Stimulated activated CD8-positive, alpha-beta memory T cell treated with anti-CD3 and anti-CD28 coated beads, Interleukin-12 subunit alpha, Interleukin-12 subunit beta, amount 100 ng/mL, for 24 hours (primary cell): ENCODE data around the gene DPP6.

Source experiments
- DNase-seq: peaks from one replicate; pipeline ENCODE4 v3.0.0-alpha.2; 2020; ENCODE audit errors: extremely low read depth

Gene DPP6

DNA sequence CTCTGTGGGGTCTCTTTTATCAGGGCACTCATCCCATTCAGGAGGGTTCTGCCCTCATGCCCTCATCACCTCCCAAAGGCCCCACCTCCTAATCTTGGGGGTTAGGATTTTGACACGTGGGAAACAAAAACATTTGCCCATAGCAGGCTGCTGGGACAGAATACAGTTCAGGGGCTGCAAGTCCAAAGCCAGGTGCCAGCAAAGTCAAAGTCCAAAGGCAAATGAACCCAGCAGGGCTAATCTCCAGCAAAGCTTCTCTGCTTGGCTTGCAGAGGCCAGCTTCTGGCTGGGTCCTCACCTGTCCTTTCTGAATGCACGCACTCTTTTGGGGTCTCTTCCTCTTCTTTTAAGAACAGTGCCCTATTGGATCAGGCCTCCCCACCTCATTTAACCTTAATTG, 359.9 kb downstream of the DPP6 start:
- DNase-seq: no peak

DNA sequence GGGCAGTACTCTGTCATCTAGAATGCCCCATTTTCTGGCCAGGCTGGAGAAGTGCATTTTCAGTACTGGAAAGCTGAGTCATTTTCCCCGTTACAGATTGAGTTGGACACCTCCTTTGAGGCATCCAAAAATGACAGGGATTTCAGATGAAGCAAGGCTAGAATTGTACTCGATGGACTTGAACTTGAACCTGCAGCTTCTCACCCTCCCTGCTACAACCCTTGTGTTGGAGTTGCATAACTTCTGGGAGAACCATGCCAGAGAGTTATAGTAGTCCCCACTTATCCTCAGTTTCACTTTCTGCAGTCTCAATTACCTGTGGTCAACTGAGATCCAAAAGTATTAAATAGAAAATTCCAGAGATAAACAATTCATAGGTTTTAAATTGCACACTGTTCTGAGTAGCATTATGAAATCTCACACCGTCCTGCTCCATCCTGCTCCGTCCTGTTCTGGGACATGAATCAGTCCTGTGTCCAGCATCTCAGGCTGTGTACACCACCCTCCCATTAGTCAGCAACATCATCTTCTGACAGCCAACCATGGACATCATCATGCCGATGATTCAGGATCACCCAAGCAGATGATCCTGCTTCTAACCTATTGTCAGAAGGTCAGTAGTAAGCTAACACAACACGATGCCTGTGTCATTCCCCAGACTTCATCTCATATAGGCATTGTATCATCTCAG, 363.7 kb downstream of the DPP6 start:
- DNase-seq: no peak

DNA sequence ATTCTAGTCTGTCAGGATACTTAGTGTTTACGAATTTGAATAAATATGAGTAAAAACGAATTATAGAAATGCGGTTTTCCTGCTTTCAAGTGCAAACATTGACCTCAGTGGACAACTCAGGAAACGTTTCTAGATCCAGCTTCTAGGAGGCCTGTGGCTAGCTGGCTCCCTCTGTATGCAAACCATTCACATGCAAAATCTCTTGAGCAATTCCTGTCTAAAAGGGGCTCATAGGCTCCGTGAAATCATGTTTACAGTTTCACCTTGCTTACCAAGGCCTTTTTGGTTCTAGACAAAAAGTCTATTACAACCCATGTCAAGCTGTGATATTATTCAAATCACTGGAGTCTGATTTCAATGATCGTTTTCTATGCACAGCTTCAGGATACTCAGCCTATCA, 364.5 kb downstream of the DPP6 start:
- DNase-seq: no peak

DNA sequence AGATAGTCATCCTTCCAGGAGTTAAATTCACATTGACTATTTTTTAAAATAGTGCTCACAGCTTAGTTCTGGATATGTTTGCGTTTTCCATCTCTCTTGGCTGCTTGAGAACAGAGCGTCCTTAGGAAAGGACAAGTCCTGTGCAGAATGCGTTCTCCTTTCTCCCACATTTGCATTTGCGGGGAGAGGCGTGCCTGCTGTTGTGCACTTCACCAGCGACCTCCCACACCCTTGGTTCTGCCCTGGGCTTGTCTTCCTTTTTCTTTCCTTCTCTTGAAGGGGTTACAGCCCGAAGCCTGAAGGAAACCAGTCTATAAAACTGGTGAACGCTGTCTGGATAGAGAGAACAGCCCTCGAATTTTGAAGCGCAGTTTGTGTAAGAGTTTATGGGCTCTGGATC, 367.1 kb downstream of the DPP6 start:
- DNase-seq: no peak

DNA sequence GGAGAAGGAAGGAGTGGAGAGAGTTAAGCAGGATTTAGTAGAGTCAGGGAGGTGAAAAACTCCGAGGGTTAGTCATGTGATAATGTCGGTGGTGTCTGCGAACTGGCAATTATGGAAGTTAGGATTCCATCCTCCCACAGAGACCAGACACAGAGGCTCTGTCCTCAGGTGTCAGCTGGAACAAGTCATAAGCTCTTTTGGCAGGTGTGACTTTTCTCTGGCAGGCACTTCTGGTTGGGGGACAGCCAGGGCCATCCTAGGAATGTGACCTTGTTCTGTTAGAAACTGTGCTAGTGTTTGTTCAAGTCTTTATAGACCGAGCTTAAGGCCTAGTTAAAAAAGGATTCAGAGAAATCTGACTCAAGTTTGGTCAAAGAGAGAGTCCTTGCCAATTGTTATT, 371.0 kb downstream of the DPP6 start:
- DNase-seq: no peak

DNA sequence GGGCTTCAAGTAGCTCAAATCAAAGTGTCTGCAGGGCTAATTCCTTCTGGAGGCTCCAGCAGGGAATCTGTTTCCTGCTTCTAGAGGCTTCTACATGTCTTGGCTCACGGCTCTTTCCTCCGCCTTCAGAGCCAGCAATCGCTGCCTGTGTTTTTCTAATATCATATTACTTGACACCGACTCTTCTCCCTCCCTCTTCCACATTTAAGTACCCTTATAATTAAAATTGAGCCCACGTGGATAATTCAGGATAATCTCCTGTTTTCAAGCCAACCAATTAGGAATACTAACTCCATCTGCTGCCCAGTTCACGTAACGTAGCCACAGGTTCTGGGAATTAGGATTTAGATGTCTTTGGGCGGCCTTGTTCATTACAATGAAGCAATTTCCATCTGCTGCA, 372.2 kb downstream of the DPP6 start:
- DNase-seq: no peak

DNA sequence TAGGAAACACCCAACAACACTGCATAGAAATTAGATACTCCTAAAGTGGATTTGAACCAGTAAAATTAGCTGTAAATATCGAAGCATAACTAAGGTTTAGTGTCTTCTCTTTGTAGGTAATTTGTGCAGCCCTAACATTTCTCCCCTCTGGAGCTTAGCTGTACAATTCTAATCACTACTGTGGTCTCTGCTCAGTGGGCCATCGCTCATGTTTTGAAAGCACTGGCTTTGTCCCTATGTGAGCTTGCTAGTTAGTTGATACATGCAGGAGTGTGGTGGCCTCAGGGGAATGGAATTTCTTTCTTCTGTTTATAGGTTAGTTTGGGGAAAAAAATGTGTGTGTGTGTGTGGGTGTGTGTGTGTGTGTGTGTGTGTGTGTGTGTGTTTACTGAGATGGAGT, 373.1 kb downstream of the DPP6 start:
- no peak for DNase-seq

DNA sequence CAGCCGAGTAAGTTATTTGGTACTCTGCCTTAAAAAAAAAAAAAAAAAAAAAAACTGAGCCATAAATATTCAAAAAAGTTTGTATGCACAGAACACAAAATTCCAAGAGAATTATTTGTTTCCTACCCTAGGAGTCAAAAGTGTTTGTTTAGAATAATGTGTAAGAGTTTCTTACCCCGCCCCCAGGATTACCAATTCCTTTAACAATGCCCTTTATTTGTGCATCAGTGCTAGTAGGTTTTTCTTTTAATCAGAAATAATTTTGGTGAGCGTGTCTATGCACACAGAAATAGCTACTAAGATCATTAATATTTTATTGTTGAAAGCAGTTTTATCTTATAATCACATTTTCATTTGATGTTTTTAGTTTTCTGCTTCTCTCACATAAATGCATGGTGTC, 374.6 kb downstream of the DPP6 start:
- no peak for DNase-seq

DNA sequence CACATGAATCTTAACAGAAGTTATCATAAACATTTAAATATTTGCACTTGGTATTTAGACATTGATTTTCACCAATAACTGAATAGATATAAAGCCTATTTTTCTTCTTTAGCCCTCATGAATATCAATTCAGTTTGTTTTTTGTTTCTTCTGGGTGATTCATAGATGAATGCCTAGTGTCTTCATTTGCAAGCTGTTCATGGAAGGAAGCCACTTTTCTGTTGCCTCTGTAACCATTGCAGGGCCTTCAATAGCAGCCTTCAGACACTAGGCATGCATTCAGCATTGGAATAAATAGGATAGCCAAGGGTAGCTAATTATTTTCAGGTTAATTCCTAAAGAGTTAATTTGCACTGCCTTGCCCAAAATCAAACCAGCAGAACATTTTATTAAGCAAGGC, 375.3 kb downstream of the DPP6 start:
- DNase-seq: no peak

DNA sequence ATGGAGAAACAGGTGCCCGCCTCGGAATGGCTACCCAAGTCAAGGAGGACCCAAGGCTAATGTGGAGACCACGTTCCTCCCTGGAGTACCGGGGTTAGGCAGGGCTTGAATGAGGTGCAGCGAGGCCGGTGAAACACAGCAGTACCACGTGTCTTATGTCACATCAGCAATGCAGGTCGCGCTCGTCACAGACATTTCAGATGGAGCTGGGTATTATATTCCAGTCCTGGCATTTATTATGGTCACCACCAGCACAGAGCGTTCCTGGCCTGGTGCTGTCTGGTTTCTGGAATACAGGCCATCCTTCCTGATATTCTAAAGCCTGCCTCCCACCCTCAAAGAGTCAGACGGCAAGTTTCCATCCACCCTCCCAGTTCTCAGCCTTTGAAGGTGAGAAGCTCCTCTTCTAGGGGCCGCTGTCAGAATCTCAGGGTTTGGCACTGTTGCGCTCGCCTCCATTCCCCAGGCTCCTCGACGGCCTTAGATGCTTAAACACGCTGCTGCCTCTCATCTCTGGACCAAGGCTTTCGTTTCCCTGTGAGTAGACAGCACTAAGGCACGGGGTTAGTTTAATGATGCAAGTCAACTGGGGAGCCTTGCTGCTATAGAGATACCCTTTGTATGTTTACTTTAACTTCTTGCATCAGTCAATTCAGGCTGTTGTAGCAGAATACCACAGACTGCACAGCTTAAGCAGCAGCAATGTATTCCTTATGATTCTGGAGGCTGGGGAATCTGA, 377.6 kb downstream of the DPP6 start:
- no peak for DNase-seq

DNA sequence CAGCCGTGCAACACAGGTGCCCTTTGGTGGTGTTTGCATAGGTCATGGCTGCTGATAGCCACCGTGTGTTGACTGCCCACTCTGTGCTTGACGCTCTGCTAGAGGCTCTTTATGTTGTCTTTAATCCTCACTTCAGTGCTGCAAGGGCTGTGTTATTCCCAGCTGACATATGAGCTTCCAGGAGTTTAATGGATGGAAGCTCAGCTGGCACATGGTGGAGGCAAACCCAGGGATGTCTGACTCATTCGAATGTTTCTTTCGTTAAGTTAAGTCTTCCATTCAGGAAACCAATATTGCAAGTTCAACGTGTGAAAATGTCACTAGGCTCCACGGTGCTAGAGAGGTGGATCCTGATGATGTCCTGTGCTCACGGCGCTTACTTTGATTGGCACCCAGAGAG, 378.4 kb downstream of the DPP6 start:
- no peak for DNase-seq

DNA sequence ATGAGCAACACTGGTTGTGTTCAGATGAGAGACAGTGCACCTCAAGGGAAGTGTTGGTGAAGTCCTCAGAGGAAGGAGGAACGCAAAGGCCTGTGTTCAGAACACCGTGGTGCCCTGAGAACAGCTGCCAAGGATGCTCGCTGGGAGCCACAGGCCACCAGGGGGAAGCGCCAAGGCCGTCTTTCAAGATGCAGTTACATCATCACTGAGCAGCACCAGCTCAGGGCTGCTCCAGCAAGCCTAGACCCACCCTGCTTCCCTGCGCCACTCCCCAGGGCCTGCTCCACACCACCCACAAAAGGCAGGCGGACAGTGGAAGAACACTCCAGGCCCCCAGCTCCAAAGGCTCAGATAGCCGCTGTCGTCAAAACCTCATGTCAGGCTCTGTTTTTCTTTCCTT, 378.8 kb downstream of the DPP6 start:
- no peak for DNase-seq

DNA sequence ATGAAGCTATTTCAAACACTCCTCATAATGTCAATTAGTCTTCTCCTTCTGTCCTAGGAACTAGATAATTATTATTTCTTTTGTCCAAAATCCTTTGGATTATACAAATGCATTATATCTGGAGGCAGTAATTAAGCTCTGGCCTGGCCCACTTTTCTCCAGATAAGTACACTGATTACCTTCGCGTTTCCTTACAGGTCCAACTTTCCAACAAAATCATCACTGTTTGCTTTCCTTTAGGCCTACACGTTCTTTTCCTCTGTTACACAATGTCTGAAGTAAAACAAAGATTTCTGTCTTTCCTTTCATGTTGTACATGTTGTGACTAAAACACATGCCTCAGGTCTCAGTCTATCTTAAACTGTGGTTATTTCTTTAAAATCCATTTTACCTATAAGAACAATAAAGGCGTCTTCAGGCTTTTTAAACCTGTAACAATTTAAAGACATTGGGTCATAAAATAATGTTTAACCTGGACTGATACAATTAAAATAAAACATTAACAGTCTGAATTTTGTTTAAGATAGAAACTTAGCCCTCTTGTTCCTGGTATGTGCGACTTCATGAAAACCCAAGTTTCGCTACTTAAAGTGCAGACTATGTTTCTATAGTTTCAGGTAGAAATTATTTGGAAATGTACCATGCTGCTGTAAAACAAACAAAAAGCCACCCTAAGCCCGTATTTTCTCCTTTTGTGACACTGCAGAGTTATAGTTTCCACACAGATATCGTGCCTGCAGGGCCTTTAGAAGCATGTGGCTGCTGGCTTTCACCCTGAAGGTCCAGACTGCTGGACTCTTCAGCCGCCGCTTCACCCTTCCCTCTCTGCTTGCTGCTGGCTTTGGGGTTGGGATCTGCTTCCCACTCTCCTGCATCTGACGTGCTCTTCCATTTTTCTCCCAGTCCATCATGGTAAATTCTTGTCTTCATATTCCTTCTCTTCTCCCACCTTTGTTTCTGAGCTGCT, 381.7 kb downstream of the DPP6 start:
- no peak for DNase-seq

DNA sequence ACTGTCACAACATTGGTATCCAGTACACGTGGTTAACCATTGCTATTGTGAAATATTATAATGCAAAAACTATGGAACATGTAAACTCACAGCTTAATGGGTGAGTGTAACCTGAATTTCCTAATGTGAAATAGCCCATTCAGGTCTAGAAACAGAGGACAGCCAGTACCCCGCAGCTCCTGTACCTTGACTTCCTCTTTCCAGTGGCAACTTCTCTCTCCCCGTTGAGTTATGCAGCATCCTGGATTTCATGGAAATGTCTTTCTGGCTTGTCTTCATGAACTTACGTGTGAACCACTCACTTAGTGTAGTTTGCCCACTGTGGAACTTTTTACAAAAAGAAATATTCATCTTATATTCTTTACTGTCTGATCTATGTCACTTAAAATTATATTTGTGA, 384.4 kb downstream of the DPP6 start:
- DNase-seq: no peak

DNA sequence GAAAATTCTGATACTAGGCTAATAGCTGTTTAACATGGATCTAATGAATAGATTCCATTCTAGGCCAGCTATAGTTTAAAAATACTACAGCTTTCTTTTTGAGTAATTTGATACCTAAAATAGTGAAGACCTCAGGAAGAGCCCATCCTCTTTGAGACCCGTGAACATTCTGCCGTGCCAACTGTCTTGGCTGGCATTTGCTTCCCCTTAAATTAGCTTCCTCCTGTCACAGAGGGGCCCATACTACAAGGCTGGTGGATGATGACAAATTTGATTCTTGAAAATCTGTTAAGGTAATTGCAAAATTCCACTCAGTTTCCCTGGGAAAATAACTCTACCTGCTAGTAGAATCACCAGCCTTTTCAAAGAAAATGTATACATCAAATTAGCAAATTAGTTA, 385.0 kb downstream of the DPP6 start:
- DNase-seq: no peak

DNA sequence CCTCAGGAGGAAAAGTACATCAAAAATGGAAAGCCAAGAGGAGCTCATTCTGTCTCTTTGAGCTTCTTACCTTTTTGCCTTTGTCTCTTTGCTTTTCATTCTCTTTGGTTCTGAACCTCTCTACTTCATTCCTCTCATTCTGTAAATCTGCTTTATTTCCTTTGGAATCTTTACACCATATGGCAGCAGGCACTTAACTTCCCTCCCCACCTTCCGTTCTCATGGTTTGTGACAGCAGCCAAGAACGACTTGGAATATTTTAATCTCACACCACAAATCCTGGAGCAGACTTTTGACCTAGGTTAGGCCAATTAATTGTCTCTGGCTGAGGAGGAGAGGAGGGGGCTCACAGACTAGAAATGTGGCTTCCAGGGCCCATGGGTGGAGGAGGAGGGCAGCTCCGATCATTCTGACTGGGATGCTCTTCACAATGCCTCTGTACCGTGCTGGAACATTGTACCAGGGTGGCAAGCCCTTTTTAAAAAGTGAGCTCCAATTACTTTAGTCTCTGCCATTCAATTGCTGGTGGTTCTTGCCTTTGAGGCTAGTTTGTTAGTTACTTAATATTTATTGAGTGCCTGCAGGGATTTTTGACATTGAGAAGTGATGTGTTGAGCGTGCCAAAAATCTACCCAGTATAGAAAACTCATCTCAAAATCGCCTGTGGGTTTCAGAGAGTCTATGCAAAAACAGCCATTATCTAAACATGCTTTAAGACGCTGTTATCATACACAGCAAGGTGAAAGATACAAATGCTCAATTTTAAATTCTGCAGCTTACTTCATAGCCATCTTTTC, 386.6 kb downstream of the DPP6 start:
- DNase-seq: no peak

DNA sequence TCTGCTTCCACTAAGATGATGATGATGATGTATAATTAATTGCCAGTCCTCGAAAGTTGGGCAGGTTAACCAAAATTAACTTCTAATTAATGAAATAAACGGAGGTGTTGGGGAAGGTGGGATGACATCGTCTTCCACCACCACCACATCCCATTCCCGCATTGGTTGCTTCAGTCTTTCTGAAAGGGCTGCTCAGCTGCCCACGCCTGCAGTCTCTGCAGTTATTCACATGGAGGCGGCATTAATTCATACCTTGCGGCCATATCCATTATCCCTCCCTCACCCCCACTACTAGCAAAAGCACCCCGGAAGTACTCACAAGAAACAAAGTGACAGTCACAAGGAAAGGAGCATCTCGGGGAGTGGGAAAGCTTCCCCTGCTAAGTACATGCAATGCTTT, 387.9 kb downstream of the DPP6 start:
- no peak for DNase-seq

DNA sequence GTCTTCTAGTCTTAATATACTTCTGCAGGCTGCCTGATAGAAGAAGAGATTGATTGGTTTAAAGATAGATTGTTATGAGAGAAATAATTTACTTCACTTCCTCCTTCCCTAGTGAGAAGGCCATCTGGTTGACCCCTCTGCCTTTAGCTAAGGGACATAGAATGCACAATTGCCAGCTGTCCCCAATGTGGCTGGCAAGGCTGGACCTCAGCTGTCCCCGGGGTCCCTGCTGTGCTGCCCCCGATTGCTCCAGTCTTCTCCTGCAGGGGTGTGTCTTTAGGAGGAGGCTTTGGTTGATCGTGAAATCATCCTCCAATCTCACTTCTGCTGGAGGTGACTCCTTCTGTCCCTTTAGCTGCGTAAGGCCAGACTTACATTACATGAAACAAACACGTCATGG, 388.5 kb downstream of the DPP6 start:
- DNase-seq: no peak

DNA sequence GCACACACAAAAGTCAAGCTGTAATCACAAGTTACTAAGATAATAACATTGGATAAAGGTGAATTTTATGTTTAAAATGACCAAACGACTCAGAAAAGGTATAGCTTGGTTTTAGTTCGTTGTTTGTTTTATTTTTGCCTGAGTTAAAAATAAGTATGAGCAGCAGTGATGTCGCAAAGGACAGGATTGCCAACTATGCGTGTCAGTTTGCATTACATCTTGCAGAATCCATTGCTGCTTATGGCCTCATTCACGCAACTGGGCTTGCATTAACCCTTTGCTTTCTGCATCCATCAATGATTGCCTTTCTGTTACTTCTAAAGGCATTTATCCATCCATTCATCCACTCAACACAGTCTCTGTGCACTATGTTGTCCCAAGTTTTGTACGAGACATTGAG, 389.6 kb downstream of the DPP6 start:
- DNase-seq: no peak

DNA sequence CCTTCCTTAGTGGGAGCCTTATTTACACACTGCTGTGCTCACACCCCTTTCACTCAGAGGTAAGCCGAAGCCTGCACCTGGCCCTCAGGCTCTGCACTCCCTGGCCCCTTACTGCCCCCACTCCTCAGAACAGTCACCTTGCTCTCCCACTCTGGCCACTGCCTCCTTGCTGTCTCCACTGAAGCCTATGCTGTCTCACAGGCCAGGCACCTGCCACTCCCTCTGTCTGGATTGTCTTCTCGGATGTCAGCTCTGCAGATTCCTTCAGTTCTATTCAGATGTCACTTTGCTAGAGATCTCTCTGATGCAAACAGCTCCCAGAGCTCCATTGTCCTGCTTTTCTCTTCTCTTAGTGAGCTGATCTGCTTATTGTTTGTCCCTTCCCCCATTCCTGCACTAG, 390.7 kb downstream of the DPP6 start:
- DNase-seq: no peak

DNA sequence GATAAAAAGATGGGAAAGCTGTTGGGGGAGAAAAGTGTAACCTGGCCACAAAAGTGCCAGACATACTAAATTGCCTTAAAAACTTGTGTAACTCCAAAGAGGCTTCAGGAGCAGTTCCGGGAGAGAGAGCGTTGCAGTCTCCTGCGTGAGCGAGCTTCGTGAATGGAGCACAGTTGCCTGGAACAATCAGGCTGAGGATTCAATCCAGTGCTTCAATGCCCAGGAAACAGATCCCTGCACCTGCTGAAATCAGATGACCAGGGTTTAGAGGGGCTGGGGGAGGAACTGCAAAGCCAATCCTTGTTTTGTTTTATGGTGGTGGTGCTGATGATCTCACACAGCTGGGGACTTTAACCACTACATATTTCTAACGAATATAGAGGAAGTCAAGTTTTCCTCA, 398.3 kb downstream of the DPP6 start:
- DNase-seq: no peak
